Stimulated activated effector memory CD8-positive, alpha-beta T cell treated with anti-CD3 and anti-CD28 coated beads, Interleukin-12 subunit alpha, Interleukin-12 subunit beta, amount 100 ng/mL, for 72 hours (primary cell): ENCODE data around the gene MYL6B.
A peak's percentile ranks its signal among the peaks of the same experiment; 100 is the strongest.
"Not testable (repeated sequence)": the region's sequence is repeated elsewhere in the genome, so short reads cannot be mapped to it uniquely, and the experiment has no call there.

Experiments used
- ATAC-seq: fragments of 150-1000 bp; cut with Tn5 transposase; 2 replicates; pipeline ENCODE4 v1.10.0; 2021
- DNase-seq, 2 donors: peaks; one replicate each; pipeline ENCODE4 v3.0.0; 2021 to 2022; ENCODE audit warnings: low spot score in 2 of 2
- H3K27ac Mint-ChIP-seq: one replicate; pipeline ENCODE4 v1.8.0; 2022; ENCODE audit warnings: mild to moderate bottlenecking, mixed read lengths
- H3K36me3 Mint-ChIP-seq: one replicate; pipeline ENCODE4 v1.8.0; 2022; ENCODE audit warnings: mild to moderate bottlenecking, mixed read lengths
- H3K4me1 Mint-ChIP-seq: one replicate; pipeline ENCODE4 v1.8.0; 2022; ENCODE audit warnings: mixed read lengths
- H3K4me3 Mint-ChIP-seq: one replicate; pipeline ENCODE4 v1.8.0; 2022; ENCODE audit warnings: mild to moderate bottlenecking, mixed read lengths
- H3K9me3 Mint-ChIP-seq: one replicate; pipeline ENCODE4 v1.8.0; 2022; ENCODE audit warnings: mixed read lengths

MYL6B gene

DNA sequence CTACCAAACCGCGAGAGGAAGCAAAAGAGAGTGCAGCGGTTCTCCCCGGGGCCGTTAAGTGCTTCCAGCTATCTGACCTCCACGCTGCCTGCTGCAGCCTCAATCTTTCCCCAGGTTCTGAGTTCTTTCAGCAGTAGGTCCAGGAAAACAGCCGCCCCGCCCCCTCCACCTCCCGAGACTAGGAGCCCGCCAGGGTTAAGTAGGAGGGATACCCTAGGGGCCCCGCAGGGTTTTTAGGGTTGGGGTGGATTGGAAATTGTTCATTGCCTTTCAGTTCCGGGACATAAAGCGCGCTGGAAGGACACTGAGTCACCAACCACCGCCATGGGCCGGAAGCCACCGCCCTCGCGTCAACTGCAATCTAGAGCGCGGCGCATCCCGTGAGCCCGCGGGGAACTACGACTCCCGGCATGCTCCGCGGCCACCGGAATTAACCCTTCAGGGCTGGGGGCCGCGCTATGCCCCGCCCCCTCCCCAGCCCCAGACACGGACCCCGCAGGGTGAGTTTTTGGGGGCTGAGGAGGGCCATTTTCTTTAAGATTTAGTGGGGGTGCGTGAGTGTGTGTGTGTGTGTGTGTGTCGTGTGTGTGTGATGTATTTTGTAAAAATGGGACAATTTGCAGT, at the start of gene MYL6B:
Gene MYL6B, plus strand, starts transcription at position 456 of the 624 bp plus-strand sequence. CDS start 1,332 bp downstream, outside the sequence.
- Mint-ChIP-seq H3K4me1 (peaks cover 54% of the 10 kb centered on the region), H3K4me3 (peak within 1 kb of the TSS; percentile 87), H3K36me3 (peaks cover 58% of the 10 kb centered on the region), H3K27ac (peak within 1 kb of the TSS; percentile 98), H3K9me3 (no peaks in the 10 kb centered on the region)
- ATAC-seq (peak; percentile 96), DNase-seq (peak; percentile 85 to 96)

DNA sequence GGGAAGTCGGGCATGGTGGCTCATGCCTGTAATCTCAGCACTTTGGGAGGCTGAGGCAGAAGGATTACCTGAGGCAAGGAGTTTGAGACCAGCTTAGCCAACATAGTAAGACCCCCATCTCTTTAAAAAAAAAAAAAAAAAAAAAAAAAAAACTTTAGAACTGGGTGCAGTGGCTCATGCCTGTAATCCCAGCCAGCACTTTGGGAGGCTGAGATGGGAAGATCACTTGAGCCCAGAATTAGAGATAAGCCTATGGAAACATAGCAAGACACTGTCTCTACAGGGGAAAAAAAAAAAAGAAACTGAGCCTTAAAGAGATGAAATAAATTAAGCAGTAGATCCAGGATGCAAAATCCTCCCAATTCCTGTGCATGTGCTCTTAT, 49.7 kb upstream of the MYL6B start:
- DNase-seq, result no peak
- Mint-ChIP-seq H3K9me3 (no peaks in the 10 kb centered on the region), H3K4me3 (peak overlapping the region; percentile 100), H3K27ac (peak overlapping the region; percentile 99), H3K36me3 (peaks cover 47% of the 10 kb centered on the region), H3K4me1 (peaks cover 56% of the 10 kb centered on the region)
- no peak for ATAC-seq

DNA sequence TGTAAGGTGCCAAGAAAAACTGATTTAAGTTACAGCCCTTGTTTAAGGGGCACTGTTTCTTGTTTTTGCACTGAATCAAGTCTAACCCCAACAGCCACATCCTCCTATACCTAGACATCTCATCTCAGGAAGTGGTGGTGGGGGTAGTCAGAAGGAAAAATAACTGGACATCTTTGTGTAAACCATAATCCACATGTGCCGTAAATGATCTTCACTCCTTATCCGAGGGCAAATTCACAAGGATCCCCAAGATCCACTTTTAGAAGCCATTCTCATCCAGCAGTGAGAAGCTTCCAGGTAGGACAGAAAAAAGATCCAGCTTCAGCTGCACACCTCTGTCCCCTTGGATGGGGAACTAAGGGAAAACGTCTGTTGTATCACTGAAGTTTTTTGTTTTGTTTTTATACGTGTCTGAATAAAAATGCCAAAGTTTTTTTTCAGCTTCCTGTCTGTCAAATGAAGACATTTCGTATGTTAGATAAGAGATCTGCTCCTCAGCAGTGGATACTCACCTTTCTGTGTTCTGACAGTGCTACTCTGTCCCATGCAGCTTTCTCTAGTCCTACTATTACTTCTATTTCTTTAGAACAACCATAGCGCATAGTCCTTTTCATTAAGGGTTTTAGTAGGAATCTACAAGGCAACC, 49.2 kb upstream of the MYL6B start:
- peak overlapping the region; percentile 99 for H3K27ac Mint-ChIP-seq
- DNase-seq, result peak in 1 of 2 donors; percentile 59
- H3K4me1 Mint-ChIP-seq, result peaks cover 56% of the 10 kb centered on the region
- H3K4me3 Mint-ChIP-seq, result peak overlapping the region; percentile 100
- H3K36me3 Mint-ChIP-seq, result peaks cover 52% of the 10 kb centered on the region
- peak; percentile 4 for ATAC-seq
- no peaks in the 10 kb centered on the region for H3K9me3 Mint-ChIP-seq

DNA sequence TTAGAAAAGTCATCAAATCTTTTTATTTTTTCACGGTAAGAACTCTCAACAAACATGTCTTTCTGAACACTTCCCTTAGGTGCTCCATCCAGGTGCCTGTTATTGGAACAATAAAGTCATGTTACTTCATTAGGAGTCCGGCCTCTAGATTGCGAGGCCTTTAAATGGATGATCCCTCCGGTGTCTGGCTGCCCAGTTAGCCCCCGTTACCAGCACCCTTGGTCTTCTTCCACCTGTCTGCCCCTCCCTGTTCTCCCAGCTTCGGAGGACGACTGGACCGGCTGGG, 48.6 kb upstream of the MYL6B start:
- ATAC-seq, result no peak
- H3K36me3 Mint-ChIP-seq, result peaks cover 58% of the 10 kb centered on the region
- DNase-seq, result no peak
- H3K27ac Mint-ChIP-seq, result peak overlapping the region; percentile 99
- peak overlapping the region; percentile 100 for H3K4me3 Mint-ChIP-seq
- H3K4me1 Mint-ChIP-seq, result peaks cover 56% of the 10 kb centered on the region
- no peaks in the 10 kb centered on the region for H3K9me3 Mint-ChIP-seq

DNA sequence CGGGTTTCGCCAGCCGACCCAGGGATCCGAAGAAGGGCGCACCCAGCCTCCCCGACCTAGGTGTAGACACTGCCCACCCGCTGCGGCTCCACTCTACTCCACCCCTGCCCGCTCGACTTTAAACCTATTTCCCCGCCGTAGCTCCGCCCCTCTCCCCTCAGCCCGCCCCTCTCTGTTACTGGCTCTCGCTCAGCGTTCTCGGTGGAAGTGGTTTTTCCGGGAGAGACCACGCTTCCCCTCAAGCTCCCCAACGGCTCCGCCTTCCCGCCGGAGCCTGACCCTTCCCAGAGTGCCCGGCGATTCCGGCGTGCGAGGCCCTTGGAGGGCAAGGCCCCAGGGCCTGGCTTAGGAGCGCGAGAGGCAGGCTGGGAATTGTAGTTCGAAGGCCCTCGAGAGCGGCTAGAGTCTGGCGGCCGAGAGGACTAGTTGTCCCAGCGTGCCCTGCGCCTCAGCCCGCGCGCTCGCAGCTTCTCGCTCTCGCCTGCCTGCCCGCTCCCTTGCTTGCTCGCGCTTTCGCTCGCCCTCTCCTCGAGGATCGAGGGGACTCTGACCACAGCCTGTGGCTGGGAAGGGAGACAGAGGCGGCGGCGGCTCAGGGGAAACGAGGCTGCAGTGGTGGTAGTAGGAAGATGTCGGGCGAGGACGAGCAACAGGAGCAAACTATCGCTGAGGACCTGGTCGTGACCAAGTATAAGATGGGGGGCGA, 48.1 kb upstream of the MYL6B start, which contains the start of gene PA2G4:
Gene PA2G4, plus strand, starts transcription at position 451 of the 706 bp plus-strand sequence. Its CDS starts 179 bp downstream, at position 630.
- Mint-ChIP-seq H3K4me3 (peak within 1 kb of the TSS; percentile 100), H3K36me3 (peaks cover 63% of the 10 kb centered on the region), H3K9me3 (no peaks in the 10 kb centered on the region), H3K27ac (peak within 1 kb of the TSS; percentile 99), H3K4me1 (peaks cover 56% of the 10 kb centered on the region)
- DNase-seq (peak; percentile 91 to 99), ATAC-seq (peak; percentile 96)

DNA sequence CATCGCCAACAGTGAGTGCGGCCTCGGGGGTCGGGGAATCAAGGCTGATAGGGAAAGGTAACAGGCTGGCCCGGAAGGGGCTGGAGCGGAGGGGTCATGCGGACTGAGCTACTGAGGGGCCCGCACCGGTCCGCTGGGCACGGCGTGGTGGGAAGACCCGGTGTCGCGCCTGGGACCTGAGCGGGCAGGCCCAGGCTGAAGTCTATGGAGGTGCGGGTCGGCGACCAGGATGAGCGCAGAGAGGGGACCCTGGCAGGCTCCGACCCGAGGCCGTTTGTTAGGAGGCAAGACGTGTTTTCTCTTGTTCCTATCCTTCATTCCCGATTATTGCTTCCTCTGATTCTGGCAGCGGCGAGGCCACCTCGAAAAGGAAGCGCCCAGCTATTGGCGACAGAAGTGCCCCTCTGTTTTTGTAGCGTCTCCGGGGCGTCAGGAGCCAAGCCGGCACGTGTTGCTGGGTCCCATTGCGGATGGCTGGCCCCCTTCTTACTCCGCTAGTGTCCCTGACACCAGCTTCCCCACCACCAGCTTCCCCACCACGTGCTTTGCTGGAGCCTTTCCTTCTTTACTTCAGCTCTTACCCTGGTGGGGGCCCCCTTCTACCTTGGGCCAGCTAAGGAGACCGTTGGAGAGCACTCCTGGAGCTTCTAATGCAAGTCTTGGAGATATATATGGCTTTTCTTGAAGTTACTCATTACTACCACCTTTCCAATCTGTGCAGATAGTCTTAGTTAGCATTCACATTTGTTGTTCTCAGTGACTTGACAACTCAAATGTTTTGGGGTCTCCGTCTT, 47.4 kb upstream of the MYL6B start:
- Mint-ChIP-seq H3K27ac (peak overlapping the region; percentile 99), H3K4me3 (peak overlapping the region; percentile 100), H3K36me3 (peaks cover 70% of the 10 kb centered on the region), H3K9me3 (no peaks in the 10 kb centered on the region), H3K4me1 (peaks cover 56% of the 10 kb centered on the region)
- ATAC-seq (peak; percentile 14), DNase-seq (no peak)

DNA sequence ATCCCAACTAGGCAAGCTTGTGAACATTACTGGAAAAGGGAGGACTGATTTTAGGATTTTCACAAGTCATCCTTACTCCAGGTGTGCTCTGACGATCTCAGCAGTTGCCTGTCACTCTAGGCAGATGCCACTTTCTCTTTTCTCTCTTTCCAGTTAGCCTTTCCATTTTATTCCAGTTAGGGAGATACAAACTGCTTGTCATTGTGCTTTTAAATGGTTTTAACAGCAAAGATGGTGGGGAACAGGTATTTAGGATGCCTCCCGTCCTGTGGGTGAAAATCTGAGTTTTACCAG, 46.8 kb upstream of the MYL6B start:
- Mint-ChIP-seq H3K4me1 (peaks cover 56% of the 10 kb centered on the region), H3K27ac (peak overlapping the region; percentile 99), H3K4me3 (peak overlapping the region; percentile 100), H3K9me3 (no peaks in the 10 kb centered on the region), H3K36me3 (peaks cover 76% of the 10 kb centered on the region)
- no peak for DNase-seq
- no peak for ATAC-seq

DNA sequence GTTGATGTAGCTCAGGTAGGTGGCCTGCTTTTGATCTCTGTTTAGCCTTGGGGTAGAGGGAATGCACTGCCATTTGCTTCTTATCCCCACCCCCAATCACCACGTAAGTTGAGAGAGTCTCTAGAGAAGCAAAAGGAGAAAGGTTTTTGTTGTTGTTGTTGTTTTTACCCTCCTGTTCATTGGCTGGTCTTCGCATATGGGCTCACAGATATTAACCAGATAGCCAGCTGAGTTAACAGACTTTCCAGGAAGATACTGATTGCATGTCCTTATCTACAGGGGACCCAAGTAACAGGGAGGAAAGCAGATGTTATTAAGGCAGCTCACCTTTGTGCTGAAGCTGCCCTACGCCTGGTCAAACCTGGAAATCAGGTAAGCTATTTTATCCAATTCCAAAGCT, 45.1 kb upstream of the MYL6B start:
- peaks cover 92% of the 10 kb centered on the region for H3K36me3 Mint-ChIP-seq
- no peak for DNase-seq

DNA sequence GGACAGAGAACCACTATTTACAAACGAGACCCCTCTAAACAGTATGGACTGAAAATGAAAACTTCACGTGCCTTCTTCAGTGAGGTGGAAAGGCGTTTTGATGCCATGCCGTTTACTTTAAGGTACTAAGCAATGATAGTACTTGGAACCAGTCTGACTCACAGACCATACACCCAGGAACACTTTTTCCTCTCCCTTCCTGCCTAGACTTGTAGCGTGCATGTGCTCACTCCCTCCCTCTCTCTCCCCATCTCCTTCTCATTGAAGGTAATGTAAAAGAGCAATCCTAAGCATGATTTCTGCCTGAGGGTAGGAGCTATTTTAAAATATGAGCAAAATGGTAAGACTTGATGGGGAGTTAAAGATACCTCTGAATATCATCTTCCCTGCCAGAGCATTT, 41.8 kb upstream of the MYL6B start:
- peak overlapping the region; percentile 7 for H3K27ac Mint-ChIP-seq
- no peak overlapping the region for H3K4me3 Mint-ChIP-seq
- no peak for DNase-seq
- peaks cover 18% of the 10 kb centered on the region for H3K4me1 Mint-ChIP-seq
- H3K36me3 Mint-ChIP-seq, result peaks cover 94% of the 10 kb centered on the region
- no peak for ATAC-seq
- no peaks in the 10 kb centered on the region for H3K9me3 Mint-ChIP-seq

More for the DNA sequence above, 45.1 kb upstream of the MYL6B start:
- no peaks in the 10 kb centered on the region for H3K9me3 Mint-ChIP-seq
- peak overlapping the region; percentile 100 for H3K4me3 Mint-ChIP-seq
- H3K4me1 Mint-ChIP-seq, result peaks cover 46% of the 10 kb centered on the region
- no peak overlapping the region for H3K27ac Mint-ChIP-seq
- no peak for ATAC-seq

DNA sequence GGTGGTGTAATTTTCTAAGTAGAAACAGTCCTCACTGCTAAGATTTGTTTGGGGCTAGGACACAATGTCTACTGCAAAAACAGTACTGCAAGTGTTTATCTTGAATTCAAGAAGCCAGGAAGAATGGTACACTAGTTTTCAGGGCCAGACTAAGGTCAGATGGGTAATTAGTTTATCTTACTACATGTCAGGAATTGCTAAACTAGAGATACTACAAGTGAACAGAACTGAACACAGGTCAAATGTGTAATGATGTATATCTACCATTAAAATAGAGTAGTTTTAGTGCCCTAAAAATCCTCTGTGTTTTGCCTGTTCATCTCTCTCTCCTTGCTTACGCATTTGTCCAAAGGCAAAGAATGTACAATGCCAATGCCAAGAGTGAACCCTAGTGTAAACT, 38.3 kb upstream of the MYL6B start:
- DNase-seq, result no peak
- Mint-ChIP-seq H3K9me3 (no peaks in the 10 kb centered on the region), H3K27ac (peak overlapping the region; percentile 83), H3K36me3 (peaks cover 89% of the 10 kb centered on the region), H3K4me1 (peaks cover 20% of the 10 kb centered on the region), H3K4me3 (no peak overlapping the region)
- no peak for ATAC-seq

DNA sequence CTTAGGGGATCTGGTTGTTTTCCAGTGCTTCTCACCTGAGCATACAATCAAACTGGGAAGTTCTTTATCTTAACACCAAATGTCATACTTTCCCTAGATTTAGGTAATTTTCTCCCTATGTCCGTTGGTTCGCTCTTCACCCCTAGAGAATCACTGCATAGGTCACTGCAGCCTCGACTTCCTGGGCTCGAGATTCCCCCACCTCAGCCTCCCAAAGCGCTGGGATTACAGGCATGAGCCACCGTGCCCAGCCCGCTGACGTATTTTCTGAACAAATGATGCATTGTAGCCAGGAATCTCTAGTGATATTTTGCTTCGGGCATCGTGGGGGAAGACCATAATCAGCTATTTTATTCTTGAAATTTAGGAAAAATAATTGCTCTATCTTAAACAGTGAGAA, 37.1 kb upstream of the MYL6B start:
- H3K36me3 Mint-ChIP-seq, result peaks cover 79% of the 10 kb centered on the region
- no peaks in the 10 kb centered on the region for H3K9me3 Mint-ChIP-seq
- peak overlapping the region; percentile 90 for H3K4me3 Mint-ChIP-seq
- DNase-seq, result no peak
- no peak for ATAC-seq
- H3K27ac Mint-ChIP-seq, result peak overlapping the region; percentile 99
- H3K4me1 Mint-ChIP-seq, result peaks cover 28% of the 10 kb centered on the region

DNA sequence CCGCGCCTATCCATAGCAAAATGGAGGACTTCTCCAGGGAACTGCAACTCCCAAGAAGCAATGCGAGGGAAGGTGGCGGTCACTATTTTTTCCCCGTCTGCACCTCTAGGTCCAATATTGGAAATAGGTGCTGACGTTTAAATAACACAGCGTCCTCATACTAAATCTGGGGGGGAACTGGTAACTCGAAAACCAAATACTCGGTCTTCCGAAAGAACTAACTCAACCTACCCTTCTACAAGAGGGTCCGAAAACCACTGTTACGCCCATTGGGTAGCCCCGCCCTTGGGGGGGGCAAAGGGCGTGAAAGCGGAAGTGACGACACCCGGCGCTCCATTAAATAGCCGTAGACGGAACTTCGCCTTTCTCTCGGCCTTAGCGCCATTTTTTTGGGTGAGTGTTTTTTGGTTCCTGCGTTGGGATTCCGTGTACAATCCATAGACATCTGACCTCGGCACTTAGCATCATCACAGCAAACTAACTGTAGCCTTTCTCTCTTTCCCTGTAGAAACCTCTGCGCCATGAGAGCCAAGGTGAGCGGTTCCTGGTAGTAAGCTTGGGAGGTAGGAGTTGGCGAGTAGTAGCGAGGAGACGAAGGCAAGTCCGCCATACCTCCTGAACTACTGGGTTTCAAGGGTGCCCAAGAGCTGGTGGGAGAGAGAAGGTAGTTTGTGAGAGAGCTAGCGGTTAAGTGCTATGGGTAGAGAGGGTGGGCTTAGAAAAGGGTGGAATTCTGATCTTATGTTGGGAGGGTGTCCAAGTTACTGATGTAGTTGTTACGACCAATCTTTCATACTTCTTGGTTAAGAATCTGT, 35.9 kb upstream of the MYL6B start, which contains the start of gene RPL41:
Gene RPL41, plus strand, starts transcription at position 367 of the 815 bp plus-strand sequence.
- Mint-ChIP-seq H3K9me3 (no peaks in the 10 kb centered on the region), H3K27ac (peak within 1 kb of the TSS; percentile 99), H3K4me3 (peak within 1 kb of the TSS; percentile 90), H3K36me3 (peaks cover 78% of the 10 kb centered on the region), H3K4me1 (peaks cover 30% of the 10 kb centered on the region)
- peak; percentile 66 for ATAC-seq
- peak; percentile 90 to 97 for DNase-seq

DNA sequence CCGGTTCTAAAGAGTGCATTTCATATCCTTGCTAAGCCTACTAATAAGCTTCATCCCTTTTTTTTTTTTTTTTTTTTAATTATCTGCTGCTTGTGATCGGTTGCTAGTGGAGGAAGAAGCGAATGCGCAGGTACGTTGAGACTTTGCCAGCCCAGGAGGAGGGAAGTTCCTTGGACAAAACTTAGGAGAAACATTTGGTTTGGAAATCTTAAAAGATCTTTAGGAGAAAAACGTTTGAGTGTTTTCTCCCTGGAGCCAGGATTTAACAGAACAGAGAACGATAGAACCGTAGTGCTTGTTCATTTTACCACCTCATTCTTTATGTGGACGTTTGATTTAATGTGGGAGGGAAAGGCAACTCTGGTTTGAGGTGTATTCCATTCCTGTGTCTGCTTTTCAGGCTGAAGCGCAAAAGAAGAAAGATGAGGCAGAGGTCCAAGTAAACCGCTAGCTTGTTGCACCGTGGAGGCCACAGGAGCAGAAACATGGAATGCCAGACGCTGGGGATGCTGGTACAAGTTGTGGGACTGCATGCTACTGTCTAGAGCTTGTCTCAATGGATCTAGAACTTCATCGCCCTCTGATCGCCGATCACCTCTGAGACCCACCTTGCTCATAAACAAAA, 35.2 kb upstream of the MYL6B start:
- peak overlapping the region; percentile 90 for H3K4me3 Mint-ChIP-seq

More for the DNA sequence above, 35.2 kb upstream of the MYL6B start:
- Mint-ChIP-seq H3K4me1 (peaks cover 37% of the 10 kb centered on the region), H3K27ac (peak overlapping the region; percentile 99), H3K36me3 (peaks cover 76% of the 10 kb centered on the region)
- not testable (repeated sequence) for DNase-seq, ATAC-seq, H3K9me3 Mint-ChIP-seq
